Measurements from ENCODE around the gene PIGB.

Gene PIGB

GRCh38 chr15:55318588-55319494 is at the start of gene PIGB, which contains the start of gene PIGBOS1:
Gene PIGB, plus strand, starts transcription at chr15:55319222. Its CDS starts 29 bp downstream, at chr15:55319251.
Gene PIGBOS1, minus strand, starts transcription at chr15:55319123. Its CDS starts 1,331 bp downstream, at chr15:55317792.
- Histone ChIP-seq H3K4me1 (ENCODE audit: insufficient read depth, poor library complexity, severe bottlenecking) (peaks cover 11% of the 10 kb centered on the region), H3K4me3 (ENCODE audit: severe bottlenecking) (peak within 1 kb of the TSS; percentile 91), H3K36me3 (ENCODE audit: low read depth) (peaks cover 12% of the 10 kb centered on the region), H3K9me3 (ENCODE audit: severe bottlenecking) (no peaks in the 10 kb centered on the region), H3K27ac (ENCODE audit: poor library complexity, severe bottlenecking) (peak within 1 kb of the TSS; percentile 52), H3K27me3 (ENCODE audit: insufficient read depth, poor library complexity, severe bottlenecking) (no peaks in the 10 kb centered on the region)
- DNase-seq (ENCODE audit: low spot score): peak; percentile 92
- ATAC-seq (ENCODE audit: low read depth): peak; percentile 98
- no peak for TF ChIP-seq CTCF (IDR thresholded peaks at IDR 0.05; ENCODE audit: poor library complexity, severe bottlenecking)

- no peak overlapping the region for H3K4me3 ChIP-seq (ENCODE audit: severe bottlenecking)
- H3K27me3 ChIP-seq (ENCODE audit: insufficient read depth, poor library complexity, severe bottlenecking): no peaks in the 10 kb centered on the region
- no peak for TF ChIP-seq CTCF (IDR thresholded peaks at IDR 0.05; ENCODE audit: poor library complexity, severe bottlenecking)
- no peak overlapping the region for H3K27ac ChIP-seq (ENCODE audit: poor library complexity, severe bottlenecking)
- no peaks in the 10 kb centered on the region for H3K9me3 ChIP-seq (ENCODE audit: severe bottlenecking)
- H3K36me3 ChIP-seq (ENCODE audit: low read depth): no peaks in the 10 kb centered on the region
- DNase-seq (ENCODE audit: low spot score) (no peak), ATAC-seq (ENCODE audit: low read depth) (no peak)
- no peaks in the 10 kb centered on the region for H3K4me1 ChIP-seq (ENCODE audit: insufficient read depth, poor library complexity, severe bottlenecking)
These were observed 48.7 kb upstream of the PIGB start for GRCh38 chr15:55270291-55270690.

GRCh38 chr15:55276324-55276723 is 42.7 kb upstream of the PIGB start:
- TF ChIP-seq CTCF (IDR thresholded peaks at IDR 0.05; ENCODE audit: poor library complexity, severe bottlenecking): no peak
- no peaks in the 10 kb centered on the region for H3K27me3 ChIP-seq (ENCODE audit: insufficient read depth, poor library complexity, severe bottlenecking)
- DNase-seq (ENCODE audit: low spot score): no peak
- H3K36me3 ChIP-seq (ENCODE audit: low read depth): no peaks in the 10 kb centered on the region; the same call in 1 of the 2 replicates
- peaks cover 9% of the 10 kb centered on the region for H3K4me1 ChIP-seq (ENCODE audit: insufficient read depth, poor library complexity, severe bottlenecking)
- no peak overlapping the region for H3K27ac ChIP-seq (ENCODE audit: poor library complexity, severe bottlenecking)
- H3K9me3 ChIP-seq (ENCODE audit: severe bottlenecking): no peaks in the 10 kb centered on the region
- no peak for ATAC-seq (ENCODE audit: low read depth)
- H3K4me3 ChIP-seq (ENCODE audit: severe bottlenecking): no peak overlapping the region

- no peak overlapping the region for H3K27ac ChIP-seq (ENCODE audit: poor library complexity, severe bottlenecking)
- no peak overlapping the region for H3K4me3 ChIP-seq (ENCODE audit: severe bottlenecking)
- peaks cover 12% of the 10 kb centered on the region for H3K4me1 ChIP-seq (ENCODE audit: insufficient read depth, poor library complexity, severe bottlenecking)
These were observed 41.9 kb upstream of the PIGB start for GRCh38 chr15:55277116-55277564.

More at GRCh38 chr15:55277116-55277564, 41.9 kb upstream of the PIGB start:
- DNase-seq (ENCODE audit: low spot score) (no peak), ATAC-seq (ENCODE audit: low read depth) (no peak)
- Histone ChIP-seq H3K27me3 (ENCODE audit: insufficient read depth, poor library complexity, severe bottlenecking) (no peaks in the 10 kb centered on the region), H3K36me3 (ENCODE audit: low read depth) (no peaks in the 10 kb centered on the region; the same call in 1 of the 2 replicates), H3K9me3 (ENCODE audit: severe bottlenecking) (no peaks in the 10 kb centered on the region)
- TF ChIP-seq CTCF (IDR thresholded peaks at IDR 0.05; ENCODE audit: poor library complexity, severe bottlenecking): no peak

Measured in RWPE2 (cell line).